Ovary (tissue), 9 donors: ENCODE results near the gene P2RX2. TPM values are rescaled to one million over a fixed set of nuclear protein-coding genes. Genes with fewer than 3 reads are reported as not detected.

Experiments used
- DNase-seq, 5 donors: peaks; one replicate each; pipeline ENCODE4 v3.0.0-alpha.2; 2019 to 2020
- H3K27ac ChIP-seq, 2 donors: fragments of 200-600 bp; one replicate each; pipeline versions ENCODE4 v1.5.1 to v1.8.0; 2019 to 2022
- H3K27me3 ChIP-seq: fragments of 200-600 bp; one replicate; pipeline ENCODE4 v1.8.0; 2022
- H3K36me3 ChIP-seq: fragments of 200-600 bp; sonication (generic); one replicate; pipeline ENCODE4 v1.5.1; 2019
- H3K4me1 ChIP-seq: one replicate; pipeline ENCODE4 v1.8.1; 2013; ENCODE audit warnings: mild to moderate bottlenecking, moderate library complexity; ENCODE audit not compliant: insufficient read depth
- H3K4me3 ChIP-seq: fragments of 200-600 bp; sonication (generic); one replicate; pipeline ENCODE4 v1.5.1; 2017
- H3K9me3 ChIP-seq, 2 donors: fragments of 200-600 bp in 1 of 2; sonication (generic) in 1 of 2; one replicate each; pipeline versions ENCODE4 v1.5.1 to v1.8.1; 2013 to 2019; ENCODE audit warnings: mild to moderate bottlenecking in 1 of 2, moderate library complexity in 1 of 2
- EP300 ChIP-seq: sonication (generic); formaldehyde crosslinking; IDR thresholded peaks from one replicate; pipeline ENCODE4 v1.6.1; 2017; ENCODE audit warnings: antibody characterized with exemption
- POLR2A ChIP-seq: fragments of 450-650 bp; IDR thresholded peaks from one replicate; pipeline ENCODE4 v1.6.1; 2017; ENCODE audit warnings: antibody characterized with exemption, mild to moderate bottlenecking, moderate library complexity
- WGBS, 3 donors: extraction: QIAGEN DNeasy Blood & Tissue Kit in 1 of 3; methylation state at CpG; one replicate each; pipeline versions ENCODE4 v1.1.5 to v1.1.7; 2013 to 2017; 5-methylcytosine and 5-hydroxymethylcytosine counted together
- intact Hi-C, 4 donors: fragments of 100-400 bp; cut with DNase I; formaldehyde crosslinking; loops; one replicate each; pipeline versions ENCODE4 v1.11.0 to v1.15.1; 2022 to 2023
- polyA plus RNA-seq, 2 donors: library from polyadenylated mRNA; stranded (reverse); fragments of 200-250 nt in 1 of 2; fragments of 350-450 nt in 1 of 2; fragmentation: Illumina TruSeq in 1 of 2; extraction: RNeasy Lipid Tissue Mini Kit (QIAGEN cat#74804) in 1 of 2; gene quantifications; one replicate each; pipeline ENCODE4 v1.2.3, GENCODE V29; 2013 to 2014
- total RNA-seq, 7 donors: library from RNA; depleted of rRNA in 2 of 7; stranded (reverse); fragments of >200 nt in 2 of 7; fragmentation: NEBNext Ultra II Directional in 3 of 7; extraction: Animal tissue kit (Norgen Biotek cat#: 25700) in 3 of 7; gene quantifications; one replicate each; pipeline versions ENCODE4 v1.1.0 to v1.2.4, GENCODE V29; 2016 to 2023
- TF ChIP-seq, protein P1 (sequence below), 3 donors: fragments of 450-650 bp in 2 of 3; fragments of 200-600 bp in 1 of 3; IDR thresholded peaks; one replicate each; pipeline versions ENCODE4 v1.5.1 to v1.8.0; 2016 to 2022; ENCODE audit warnings: antibody characterized with exemption in 3 of 3, mild to moderate bottlenecking in 1 of 3
- donor health status: DM: no; HTN: no; CAD: no; lungs with moderate emphysema.
- donor health status: DM: no; HTN: no; CAD: no.
- donor health status: Bipolar disorder and iron deficiency.
- donor health status: DM: yes; HTN: yes; CAD: no.
- donor health status: DM: no; HTN: no; CAD: no.
- donor health status: DM: yes; HTN: yes; CAD: no.

Gene P2RX2
- total and polyA plus RNA-seq, 9 donors, result 0.11 to 1.1 (median 0.45) TPM; not detected in 6

DNA sequence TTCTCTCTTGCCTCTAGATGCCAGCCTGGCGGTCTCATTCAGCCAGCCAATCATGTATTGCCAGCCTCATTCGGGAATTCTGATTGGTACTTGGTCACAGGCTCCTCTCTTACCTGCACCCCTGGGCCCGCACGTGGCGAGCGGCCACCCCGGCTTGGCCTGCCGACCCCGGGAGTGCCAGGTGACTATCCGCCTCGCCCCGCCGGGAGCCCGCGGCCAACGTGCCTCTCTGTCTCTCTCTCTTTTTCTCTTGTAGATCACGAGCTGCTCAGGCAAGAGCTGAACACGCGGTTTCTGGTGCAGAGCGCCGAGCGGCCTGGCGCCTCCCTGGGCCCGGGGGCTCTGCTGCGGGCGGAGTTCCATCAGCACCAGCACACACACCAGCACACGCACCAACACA is 47.5 kb upstream of the P2RX2 start:
- Histone ChIP-seq H3K9me3 (no peaks in the 10 kb centered on the region), H3K4me1 (no peaks in the 10 kb centered on the region), H3K4me3 (no peak overlapping the region), H3K27me3 (no peaks in the 10 kb centered on the region), H3K27ac (no peak overlapping the region), H3K36me3 (no peaks in the 10 kb centered on the region)
- DNase-seq, result no peak
- TF ChIP-seq, protein P1, sequence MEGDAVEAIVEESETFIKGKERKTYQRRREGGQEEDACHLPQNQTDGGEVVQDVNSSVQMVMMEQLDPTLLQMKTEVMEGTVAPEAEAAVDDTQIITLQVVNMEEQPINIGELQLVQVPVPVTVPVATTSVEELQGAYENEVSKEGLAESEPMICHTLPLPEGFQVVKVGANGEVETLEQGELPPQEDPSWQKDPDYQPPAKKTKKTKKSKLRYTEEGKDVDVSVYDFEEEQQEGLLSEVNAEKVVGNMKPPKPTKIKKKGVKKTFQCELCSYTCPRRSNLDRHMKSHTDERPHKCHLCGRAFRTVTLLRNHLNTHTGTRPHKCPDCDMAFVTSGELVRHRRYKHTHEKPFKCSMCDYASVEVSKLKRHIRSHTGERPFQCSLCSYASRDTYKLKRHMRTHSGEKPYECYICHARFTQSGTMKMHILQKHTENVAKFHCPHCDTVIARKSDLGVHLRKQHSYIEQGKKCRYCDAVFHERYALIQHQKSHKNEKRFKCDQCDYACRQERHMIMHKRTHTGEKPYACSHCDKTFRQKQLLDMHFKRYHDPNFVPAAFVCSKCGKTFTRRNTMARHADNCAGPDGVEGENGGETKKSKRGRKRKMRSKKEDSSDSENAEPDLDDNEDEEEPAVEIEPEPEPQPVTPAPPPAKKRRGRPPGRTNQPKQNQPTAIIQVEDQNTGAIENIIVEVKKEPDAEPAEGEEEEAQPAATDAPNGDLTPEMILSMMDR (IDR thresholded peaks at IDR 0.05), result no peak
- TF ChIP-seq EP300 (no peak), POLR2A (no peak)
- intact Hi-C loops, result no loop called here
- 91 to 94% (median 91%) methylated on average over 27 of the region's 27 CpGs for WGBS, 3 donors

DNA sequence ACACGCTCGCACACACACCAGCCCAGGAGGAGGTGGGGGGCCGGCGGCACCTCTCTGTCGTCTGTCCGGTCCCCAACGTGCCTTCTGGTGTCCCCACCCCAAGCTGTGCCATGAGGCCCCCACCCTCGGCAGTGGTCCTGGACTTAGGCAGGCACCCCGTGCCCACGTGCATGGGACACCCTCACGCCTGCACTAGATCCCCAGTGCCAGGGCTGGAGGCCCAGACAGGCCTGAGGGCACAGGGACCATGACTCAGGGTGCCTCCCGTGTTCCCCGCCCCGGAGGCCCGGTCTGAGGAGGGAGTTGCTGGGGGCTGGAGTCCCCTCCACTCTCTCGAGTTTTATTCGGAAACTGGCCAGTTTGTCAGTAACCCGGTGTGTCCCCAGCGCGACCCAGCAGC is 47.0 kb upstream of the P2RX2 start:
- intact Hi-C loops, result no loop called here
- Histone ChIP-seq H3K9me3 (no peaks in the 10 kb centered on the region), H3K27me3 (no peaks in the 10 kb centered on the region), H3K27ac (no peak overlapping the region), H3K4me3 (no peak overlapping the region), H3K4me1 (no peaks in the 10 kb centered on the region), H3K36me3 (no peaks in the 10 kb centered on the region)
- TF ChIP-seq EP300 (no peak), POLR2A (no peak)
- TF ChIP-seq, protein P1 (IDR thresholded peaks at IDR 0.05), result no peak
- no peak for DNase-seq
- WGBS, 3 donors, result 86 to 89% (median 88%) methylated on average over 18 to 20 of the region's 20 CpGs

DNA sequence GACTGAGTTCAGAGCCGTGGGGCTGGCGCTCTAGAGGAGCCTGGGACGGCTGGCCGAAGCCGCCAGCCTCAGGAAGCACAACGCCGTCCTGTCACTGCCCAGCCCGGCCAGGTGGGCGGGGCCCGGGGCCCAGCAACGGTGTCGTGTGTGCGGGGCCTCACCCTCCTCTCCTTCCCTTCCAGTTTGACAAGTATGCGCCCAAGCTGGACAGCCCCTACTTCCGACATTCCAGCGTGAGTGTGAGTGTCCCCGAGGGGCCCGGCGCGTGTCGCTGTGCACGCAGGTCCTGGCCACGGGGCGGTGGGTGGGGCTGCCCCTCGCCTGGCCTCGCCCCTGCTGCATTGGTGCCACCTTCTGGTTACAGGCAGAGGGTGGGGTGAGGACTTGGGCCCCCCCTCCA is 46.5 kb upstream of the P2RX2 start:
- DNase-seq, result no peak
- Histone ChIP-seq H3K27me3 (no peaks in the 10 kb centered on the region), H3K4me3 (no peak overlapping the region), H3K36me3 (no peaks in the 10 kb centered on the region), H3K4me1 (no peaks in the 10 kb centered on the region), H3K9me3 (no peaks in the 10 kb centered on the region), H3K27ac (no peak overlapping the region)
- TF ChIP-seq, protein P1 (IDR thresholded peaks at IDR 0.05), result no peak
- TF ChIP-seq POLR2A (no peak), EP300 (no peak)
- 82 to 87% (median 83%) methylated on average over 16 to 26 of the region's 26 CpGs for WGBS, 3 donors
- intact Hi-C loops, result no loop called here

DNA sequence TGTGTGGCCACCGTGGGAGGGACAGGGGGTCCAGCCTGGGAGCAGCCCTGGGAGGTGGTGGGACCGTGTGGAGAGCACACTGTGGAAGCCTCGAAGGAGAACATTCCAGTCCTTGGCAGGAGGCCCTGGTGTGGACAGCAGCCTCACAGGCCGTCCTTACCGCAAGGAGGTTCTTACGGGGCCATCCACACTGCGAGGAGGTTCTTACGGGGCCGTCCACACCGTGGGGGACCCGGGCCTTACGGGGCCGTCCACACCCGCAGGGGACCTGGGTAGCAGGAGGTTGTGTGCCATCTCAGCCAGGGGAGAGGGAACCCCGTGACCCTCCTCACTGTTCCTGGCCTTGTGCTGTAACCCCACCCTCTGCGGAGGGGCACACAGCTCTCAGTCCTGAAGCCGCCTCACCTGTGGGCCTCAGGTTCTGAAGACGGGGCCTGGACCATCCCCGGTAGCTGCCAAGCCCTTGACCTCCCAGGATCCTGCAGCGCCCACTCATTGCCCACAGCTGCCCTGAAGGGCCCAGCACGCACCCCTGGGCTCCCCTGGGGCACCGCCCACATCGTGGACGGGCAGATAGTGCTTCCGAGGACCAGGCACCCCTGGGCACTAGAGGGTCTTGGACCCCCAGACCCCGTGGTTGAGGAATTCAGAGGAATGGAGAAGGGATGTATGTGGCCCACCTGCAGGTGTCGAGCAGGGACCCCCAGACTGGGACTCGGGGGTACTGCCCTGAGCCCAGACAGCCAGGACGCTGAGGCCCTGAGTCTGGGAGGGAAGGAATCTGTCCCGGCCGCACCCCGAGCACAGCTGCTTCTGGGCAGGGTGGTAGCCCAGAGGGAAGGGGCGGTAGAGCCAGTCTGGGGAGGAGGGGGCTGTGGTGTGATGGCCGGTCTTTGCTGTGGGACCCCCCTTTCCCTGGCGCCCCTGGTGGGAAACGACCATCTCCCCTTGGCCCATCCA is 45.5 kb upstream of the P2RX2 start:
- intact Hi-C loops, result no loop called here
- no peak overlapping the region for H3K4me3 ChIP-seq
- WGBS, 3 donors, result 87 to 89% (median 88%) methylated on average over 30 to 36 of the region's 36 CpGs
- no peaks in the 10 kb centered on the region for H3K27me3 ChIP-seq
- H3K9me3 ChIP-seq, result no peaks in the 10 kb centered on the region
- no peaks in the 10 kb centered on the region for H3K36me3 ChIP-seq
- no peak for DNase-seq
- TF ChIP-seq POLR2A (no peak), EP300 (no peak)
- TF ChIP-seq, protein P1 (IDR thresholded peaks at IDR 0.05), result no peak
- no peak overlapping the region for H3K27ac ChIP-seq
- H3K4me1 ChIP-seq, result no peaks in the 10 kb centered on the region
